Neural progenitor cell (in vitro differentiated cells): ENCODE results near the gene DOLPP1.

Experiments used
- CTCF ChIP-seq: fragments of 200-600 bp; sonication (generic); IDR thresholded peaks from 2 replicates; pipeline ENCODE4 v1.5.1; 2017; ENCODE audit warnings: antibody characterized with exemption, mild to moderate bottlenecking
- EZH2 ChIP-seq: fragments of 200-600 bp; sonication (generic); IDR thresholded peaks from 2 replicates; pipeline ENCODE4 v1.6.1; 2017; ENCODE audit warnings: antibody characterized with exemption, mild to moderate bottlenecking, moderate library complexity

- no peak for TF ChIP-seq EZH2
- TF ChIP-seq CTCF = no peak
These were observed at the start of gene DOLPP1 for GRCh38 chr9:129080601-129081387.
